ENCODE data around the gene WNT9B.

GRCh38 chr17:46866747-46867146 is 15.4 kb downstream of the WNT9B start:
- TF ChIP-seq POLR2AphosphoS5 (IDR thresholded peaks at IDR 0.05; ENCODE audit: low read depth) (no peak), CTCF (conservative IDR thresholded peaks at IDR 0.05; ENCODE audit: low read depth in 2 of 2) (no peak), EZH2phosphoT487 (IDR thresholded peaks at IDR 0.05; ENCODE audit: unreplicated experiment) (no peak), EZH2 (IDR thresholded peaks at IDR 0.05; ENCODE audit: low read depth, unreplicated experiment) (no peak), REST (IDR thresholded peaks at IDR 0.05; ENCODE audit: unreplicated experiment) (no peak), NANOG (IDR thresholded peaks at IDR 0.05; ENCODE audit: borderline replicate concordance) (no peak), ETS1 (IDR thresholded peaks at IDR 0.05) (no peak), ZNF114 (CRISPR knock-in tag; IDR thresholded peaks at IDR 0.05) (no peak), CREB1 (CRISPR knock-in tag; IDR thresholded peaks at IDR 0.05; ENCODE audit: low read depth) (no peak), JUNB (IDR thresholded peaks at IDR 0.05; ENCODE audit: unreplicated experiment) (no peak)

Measured in GM23338 (cell line).